CMK (cell line): ENCODE measurements around the gene CCSER1.
"Not testable (repeated sequence)": the region's sequence is repeated elsewhere in the genome, so short reads cannot be mapped to it uniquely, and the experiment has no call there.

Source experiments
- DNase-seq: peaks from one replicate; pipeline ENCODE4 v3.0.0-alpha.2; 2010; ENCODE audit warnings: low read depth

The CCSER1 gene

DNA sequence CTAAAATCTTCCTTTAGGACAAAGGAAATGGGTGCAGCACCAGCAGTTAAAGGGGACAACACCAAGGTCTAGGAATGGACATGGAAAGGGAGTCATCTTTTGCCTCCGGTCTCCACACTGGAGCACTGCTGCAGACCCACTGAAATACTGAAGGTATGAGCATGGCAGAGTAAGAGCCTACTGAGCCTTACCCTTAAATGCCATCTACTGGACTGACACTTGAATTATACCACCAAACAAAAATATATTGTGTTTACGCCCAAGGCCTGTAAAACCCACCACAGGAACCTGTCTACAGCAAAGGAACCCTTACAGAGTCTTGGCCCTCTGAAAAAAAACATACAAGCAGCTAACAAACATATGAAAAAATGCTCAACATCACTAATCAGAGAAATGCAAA, 443.4 kb downstream of the CCSER1 start:
- DNase-seq: no peak

- DNase-seq: no peak
Observed at GRCh38 chr4:90572996-90573395, 445.8 kb downstream of the CCSER1 start.

- DNase-seq: no peak
Observed at GRCh38 chr4:90575371-90575770, 448.2 kb downstream of the CCSER1 start.

GRCh38 chr4:90580326-90580725, 453.1 kb downstream of the CCSER1 start:
- DNase-seq: no peak

DNA sequence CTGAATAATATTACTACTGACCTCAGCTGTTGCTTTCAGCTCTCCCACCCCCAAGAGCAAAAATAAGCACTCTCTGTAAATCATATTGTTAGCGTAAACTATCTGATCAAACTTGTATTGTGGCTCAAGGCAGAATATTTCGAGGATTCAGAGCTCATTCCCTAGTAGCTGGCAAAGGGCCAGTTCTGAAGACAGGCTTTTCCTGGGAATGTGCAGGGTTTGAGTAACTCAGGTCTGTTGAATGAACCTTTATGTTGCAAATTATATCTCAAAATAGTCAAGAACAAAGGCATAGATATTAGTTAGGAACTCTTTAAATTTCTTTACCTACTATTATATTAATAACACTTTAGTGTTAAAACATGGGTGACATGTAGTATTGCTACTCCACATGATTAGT, 454.9 kb downstream of the CCSER1 start:
- DNase-seq: no peak

DNA sequence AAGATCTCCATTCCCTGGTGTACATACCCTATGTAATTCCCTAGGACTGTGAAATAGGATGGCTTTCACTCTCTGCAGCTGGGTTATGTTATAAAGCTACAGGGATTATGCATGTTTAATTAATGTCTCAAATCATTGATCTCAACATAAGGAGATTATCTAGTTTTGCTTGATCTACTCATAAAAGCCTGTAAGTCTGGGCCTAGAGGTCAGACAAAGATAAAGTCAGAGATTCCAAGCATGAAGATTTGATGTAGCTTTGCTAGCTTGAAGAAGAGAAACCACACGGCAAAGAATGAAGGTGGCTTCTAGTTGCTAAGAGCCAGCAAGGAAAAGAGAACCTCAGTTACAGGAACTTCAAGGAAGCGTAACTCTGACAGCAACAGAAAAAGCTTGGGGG, 456.9 kb downstream of the CCSER1 start:
- no peak for DNase-seq

DNA sequence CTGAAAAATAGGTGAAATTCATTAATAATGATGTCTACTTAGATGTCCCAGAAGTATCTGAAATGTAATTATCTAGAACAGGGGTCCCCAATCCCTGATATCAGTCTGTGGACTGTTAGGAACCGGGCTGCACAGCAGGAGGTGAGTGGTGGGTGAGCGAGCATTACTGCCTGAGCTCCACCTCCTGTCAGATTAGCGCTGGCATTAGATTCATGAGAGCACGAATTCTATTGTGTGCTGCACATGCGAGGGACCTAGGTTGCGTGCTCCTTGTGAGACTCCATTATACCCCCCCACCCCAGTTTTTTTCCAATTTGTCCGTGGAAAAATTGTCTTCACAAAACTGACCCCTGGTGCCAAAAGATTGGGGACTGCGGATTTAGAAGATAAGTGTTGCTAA, 458.8 kb downstream of the CCSER1 start:
- no peak for DNase-seq

- no peak for DNase-seq
Observed at GRCh38 chr4:90586799-90587198, 459.6 kb downstream of the CCSER1 start.

DNA sequence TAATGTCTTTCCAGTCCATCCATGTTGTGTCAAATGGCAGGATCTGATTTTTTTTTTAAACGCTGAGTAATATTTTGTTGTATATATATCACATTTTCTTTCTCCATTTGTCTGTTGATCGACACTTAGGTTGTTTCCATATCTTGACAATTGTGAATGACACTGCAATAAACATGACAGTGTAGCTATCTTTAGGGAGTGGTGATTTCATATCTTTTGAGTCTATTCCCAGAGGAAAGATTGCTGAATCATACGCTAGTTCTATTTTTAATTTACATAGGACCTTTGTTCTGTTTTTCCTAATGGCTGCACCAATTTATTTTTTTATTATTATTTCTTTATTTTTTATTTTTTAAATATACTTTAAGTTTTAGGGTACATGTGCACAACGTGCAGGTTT, 470.7 kb downstream of the CCSER1 start:
- DNase-seq: no peak

DNA sequence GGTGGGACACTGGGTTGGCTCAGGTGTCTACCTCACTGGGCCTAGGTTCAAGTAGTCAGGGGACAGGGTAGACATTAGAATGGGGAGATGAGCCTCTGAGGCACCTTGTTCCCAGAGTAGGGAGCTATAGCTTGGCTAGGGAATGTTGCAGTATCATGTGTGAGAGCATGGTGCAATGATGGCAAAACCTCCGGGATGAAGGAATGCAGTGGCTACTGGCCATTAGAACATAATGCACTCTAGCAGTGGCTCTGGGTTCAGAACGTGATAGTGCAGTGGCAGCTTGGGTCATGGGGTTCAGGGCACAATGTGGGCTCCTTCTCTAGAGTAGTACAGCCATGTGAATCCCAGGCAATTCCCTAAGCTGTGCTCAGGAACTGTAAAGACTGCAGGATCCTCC, 471.5 kb downstream of the CCSER1 start:
- DNase-seq: no peak

GRCh38 chr4:90602726-90603125, 475.5 kb downstream of the CCSER1 start:
- no peak for DNase-seq

- DNase-seq: no peak
Observed at GRCh38 chr4:90603540-90603939, 476.3 kb downstream of the CCSER1 start.

DNA sequence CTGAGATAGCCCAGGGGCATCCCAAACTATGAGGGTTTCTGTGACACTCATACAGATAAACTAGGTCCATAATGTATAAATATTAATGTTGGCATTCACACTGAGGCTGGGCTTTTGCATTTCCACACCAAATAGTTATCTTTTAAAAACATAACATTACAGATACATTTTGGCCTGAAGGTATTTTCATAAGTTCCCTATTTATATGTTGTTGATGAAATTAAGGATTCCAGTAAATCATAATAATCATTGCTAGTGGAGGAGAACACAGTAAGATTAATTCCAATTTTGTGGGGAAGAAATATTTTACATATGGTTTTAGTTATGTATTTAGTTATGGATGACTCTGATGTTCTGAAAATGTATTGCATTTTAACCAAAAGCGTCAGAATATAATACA, 479.6 kb downstream of the CCSER1 start:
- DNase-seq: no peak

GRCh38 chr4:90614371-90614770, 487.2 kb downstream of the CCSER1 start:
- DNase-seq: no peak

GRCh38 chr4:90621080-90621479, 493.9 kb downstream of the CCSER1 start:
- DNase-seq: no peak

- DNase-seq: no peak
Observed at GRCh38 chr4:90624781-90625180, 497.6 kb downstream of the CCSER1 start.

GRCh38 chr4:90641861-90642599, 514.8 kb downstream of the CCSER1 start:
- DNase-seq: no peak

DNA sequence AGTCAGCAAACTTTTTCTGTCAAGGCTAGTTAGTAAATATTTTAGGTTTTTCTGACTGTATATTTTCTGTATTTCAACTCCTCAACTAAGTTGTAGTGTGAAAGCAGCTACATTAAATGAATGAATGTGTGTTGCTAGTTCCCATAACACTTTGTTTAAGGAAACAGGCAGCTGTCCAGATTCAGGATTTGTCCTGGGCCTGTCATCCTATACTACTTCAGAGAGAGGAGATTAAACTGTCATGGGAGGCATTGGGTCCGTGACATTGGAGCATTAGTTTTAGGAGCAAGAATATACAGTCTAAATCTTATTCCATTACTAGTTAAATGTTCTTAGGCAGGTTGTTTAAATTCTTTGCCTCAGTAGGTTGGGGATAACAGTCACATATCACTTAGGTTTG, 516.0 kb downstream of the CCSER1 start:
- no peak for DNase-seq

- peak; percentile 29 for DNase-seq
Observed at GRCh38 chr4:90648311-90648710, 521.1 kb downstream of the CCSER1 start.

DNA sequence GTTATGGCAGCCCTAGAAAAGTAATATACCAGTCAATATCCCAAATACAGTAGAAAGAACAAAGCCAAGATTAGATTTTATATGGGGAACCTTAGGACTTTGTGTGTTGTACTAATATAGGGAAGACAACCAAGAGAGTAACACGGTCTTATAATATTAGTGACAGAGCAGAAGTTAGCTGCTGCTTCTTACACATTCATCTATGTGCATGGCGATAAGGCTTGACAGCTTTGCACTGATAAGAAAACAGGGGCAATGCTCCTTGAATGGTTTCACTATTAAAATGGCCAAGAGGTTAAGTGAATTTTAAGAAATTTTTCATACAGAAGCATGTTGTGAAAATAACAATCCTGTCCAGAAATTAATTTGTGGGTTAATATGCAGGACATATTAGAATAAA, 521.6 kb downstream of the CCSER1 start:
- DNase-seq: peak; percentile 53

- DNase-seq: no peak
Observed at GRCh38 chr4:90660672-90661071, 533.5 kb downstream of the CCSER1 start.

- no peak for DNase-seq
Observed at GRCh38 chr4:90670183-90670582, 543.0 kb downstream of the CCSER1 start.

DNA sequence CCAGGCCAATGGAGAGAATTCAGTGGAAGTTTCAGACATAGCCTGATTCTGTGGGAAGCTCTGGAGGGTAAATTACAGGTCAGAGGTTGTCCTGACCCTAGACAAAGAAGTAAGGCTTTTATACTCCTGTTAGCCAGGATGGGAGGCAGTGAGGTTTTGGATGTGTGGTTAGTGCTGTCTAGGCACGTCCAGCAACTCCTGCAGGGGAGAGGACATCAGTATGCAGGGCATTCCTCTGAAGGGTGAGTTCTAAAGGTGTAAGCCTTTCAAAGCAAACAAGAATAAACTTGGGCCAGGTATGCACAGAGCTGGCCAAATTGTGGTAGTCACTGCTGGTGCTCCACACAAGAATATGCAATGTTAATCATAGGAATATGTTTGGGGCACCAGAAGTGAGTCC, 562.5 kb downstream of the CCSER1 start:
- DNase-seq: no peak

DNA sequence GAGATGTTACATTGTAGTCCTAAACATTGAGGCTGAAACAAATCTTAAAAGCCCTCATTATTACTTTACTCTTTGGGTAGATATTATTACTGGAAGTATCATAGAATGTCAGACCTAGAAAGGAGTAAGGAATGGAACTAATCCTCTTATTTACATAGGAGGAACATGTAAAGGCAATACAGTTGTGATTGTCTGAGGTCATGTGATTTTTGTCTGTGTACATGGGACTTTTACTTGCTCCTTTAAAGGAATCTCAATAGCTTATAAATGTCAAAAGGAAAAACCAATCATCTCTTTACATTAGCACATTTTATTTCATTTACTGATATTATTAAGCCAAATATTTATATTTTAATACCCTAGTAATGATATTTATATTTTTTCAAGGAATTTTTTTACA, 568.2 kb downstream of the CCSER1 start:
- DNase-seq: no peak

GRCh38 chr4:90705501-90705900, 578.3 kb downstream of the CCSER1 start:
- not testable (repeated sequence) for DNase-seq
